Stimulated activated memory B cell treated with anti-CD40 and anti-IgM and Interleukin-4, amounts not matched to agents 10 μg/mL and 1 μg/mL and 100 μg/mL, for 72 hours (primary cell): Measurements from ENCODE around the gene TRMU.

Experiments used
- ATAC-seq: fragments of 150-1000 bp; cut with Tn5 transposase; 2 replicates; pipeline ENCODE4 v1.10.0; 2021
- H3K27ac Mint-ChIP-seq: one replicate; pipeline ENCODE4 v1.8.0; 2022; ENCODE audit warnings: mild to moderate bottlenecking, mixed read lengths
- H3K27me3 Mint-ChIP-seq: one replicate; pipeline ENCODE4 v1.8.0; 2022; ENCODE audit warnings: mixed read lengths
- H3K36me3 Mint-ChIP-seq: one replicate; pipeline ENCODE4 v1.8.0; 2022; ENCODE audit warnings: mixed read lengths
- H3K4me1 Mint-ChIP-seq: one replicate; pipeline ENCODE4 v1.8.0; 2022; ENCODE audit warnings: mixed read lengths
- H3K4me3 Mint-ChIP-seq: one replicate; pipeline ENCODE4 v1.8.0; 2022; ENCODE audit warnings: mild to moderate bottlenecking, moderate library complexity, mixed read lengths
- H3K9me3 Mint-ChIP-seq: one replicate; pipeline ENCODE4 v1.8.0; 2022; ENCODE audit warnings: mixed read lengths

TRMU gene

DNA sequence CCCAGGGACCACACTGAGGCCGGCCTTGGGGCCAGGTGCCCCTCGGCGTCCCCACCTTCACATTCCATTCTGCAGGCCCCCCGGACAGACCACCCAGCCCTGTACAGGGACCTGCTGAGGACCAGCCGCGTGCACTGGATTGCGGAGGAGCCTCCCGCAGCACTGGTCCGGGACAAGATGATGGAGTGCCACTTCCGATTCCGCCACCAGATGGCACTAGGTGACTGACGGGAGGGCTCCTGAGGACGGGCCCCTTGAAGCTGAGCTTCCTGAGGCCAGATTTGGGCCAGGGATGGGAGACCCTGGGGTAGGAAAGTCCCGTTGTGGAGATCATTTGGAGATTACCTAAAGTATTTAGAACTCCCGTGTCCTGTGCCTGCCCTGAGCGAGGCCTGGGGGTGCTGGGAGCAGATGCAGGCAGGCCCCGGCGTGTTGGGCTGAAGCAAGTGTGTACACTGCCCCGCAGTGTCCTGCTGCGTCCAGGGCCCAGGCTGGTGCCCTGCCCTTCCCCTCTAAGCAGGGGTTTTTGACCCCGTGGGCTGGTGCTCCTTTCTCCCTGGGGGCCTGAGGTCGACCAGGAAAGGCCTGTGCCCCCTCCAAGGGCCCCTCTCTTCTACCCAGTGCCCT lies 20.0 kb downstream of the TRMU start:
- H3K9me3 Mint-ChIP-seq, result no peaks in the 10 kb centered on the region

DNA sequence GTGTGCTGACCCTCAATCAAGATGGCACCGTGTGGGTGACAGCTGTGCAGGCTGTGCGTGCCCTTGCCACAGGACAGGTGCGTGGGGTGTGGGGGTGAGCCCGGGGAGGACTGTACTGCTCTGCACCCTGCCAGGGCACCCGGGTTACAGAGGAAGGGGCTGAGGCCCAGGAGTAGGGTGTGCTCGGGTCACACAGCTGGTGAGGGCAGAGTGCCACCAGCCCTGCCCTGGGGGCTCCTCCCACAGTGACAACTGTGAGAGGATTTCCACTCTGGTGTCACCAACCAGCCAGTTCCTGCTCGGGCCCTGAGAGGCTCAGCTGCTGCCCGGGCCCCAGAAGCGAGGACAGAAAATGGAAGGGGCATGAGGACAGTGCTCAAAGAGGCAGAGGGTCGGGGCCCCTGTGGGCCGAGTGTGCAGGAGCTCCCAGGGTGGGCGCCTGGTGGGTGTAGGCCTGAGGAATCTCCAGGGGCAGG lies 20.5 kb downstream of the TRMU start:
- no peak for ATAC-seq
- no peak overlapping the region for H3K4me3 Mint-ChIP-seq

More for the DNA sequence above, 20.0 kb downstream of the TRMU start:
- ATAC-seq, result peak; percentile 60
- no peaks in the 10 kb centered on the region for H3K27me3 Mint-ChIP-seq
- H3K27ac Mint-ChIP-seq, result peak overlapping the region; percentile 53
- peaks cover 24% of the 10 kb centered on the region for H3K4me1 Mint-ChIP-seq
- H3K36me3 Mint-ChIP-seq, result peaks cover 76% of the 10 kb centered on the region
- no peak overlapping the region for H3K4me3 Mint-ChIP-seq

DNA sequence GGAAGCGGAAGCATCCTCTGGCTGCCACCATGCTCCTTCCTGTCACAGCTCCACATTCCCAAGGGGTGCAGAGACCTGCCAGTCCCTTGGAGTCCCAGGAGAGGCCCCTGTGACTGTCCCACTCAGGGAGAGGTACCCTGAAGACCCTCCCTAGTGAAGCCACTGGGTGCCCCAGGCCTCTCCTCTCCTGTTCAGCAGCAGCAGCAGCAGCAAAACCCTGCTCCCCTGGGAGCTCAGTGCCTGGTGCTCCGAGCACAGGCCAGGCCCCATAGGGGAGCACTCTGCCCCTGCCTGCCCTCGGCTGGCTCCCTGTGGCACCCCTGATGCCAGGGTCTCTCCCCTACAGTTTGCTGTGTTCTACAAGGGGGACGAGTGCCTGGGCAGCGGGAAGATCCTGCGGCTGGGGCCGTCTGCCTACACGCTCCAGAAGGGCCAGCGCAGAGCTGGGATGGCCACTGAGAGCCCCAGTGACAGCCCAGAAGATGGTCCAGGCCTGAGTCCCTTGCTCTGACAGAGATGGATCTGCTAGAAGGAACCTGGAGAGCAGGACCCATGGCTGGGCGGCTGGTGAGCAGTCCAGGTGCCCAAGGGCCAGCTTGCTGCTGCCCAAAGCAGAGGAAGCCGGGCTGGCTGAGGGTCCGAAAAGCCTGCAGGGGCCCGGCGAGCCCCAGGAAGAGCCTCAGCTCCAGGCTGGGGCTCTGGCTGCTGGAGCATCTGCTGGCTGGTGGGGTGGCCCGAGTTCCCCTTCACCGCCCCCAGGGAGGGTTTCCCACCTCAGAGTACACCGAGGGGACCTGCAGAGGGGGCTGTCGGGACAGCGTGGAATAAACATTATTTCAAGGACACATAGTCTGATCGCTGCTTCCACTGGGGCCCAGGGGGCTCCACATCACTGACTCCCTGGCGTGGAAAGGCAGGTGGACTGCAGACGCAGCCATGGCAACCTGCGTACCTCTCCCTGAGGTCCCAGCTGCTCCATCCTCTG lies 21.3 kb downstream of the TRMU start:
- H3K4me3 Mint-ChIP-seq, result no peak overlapping the region
- ATAC-seq, result no peak
- H3K4me1 Mint-ChIP-seq, result peaks cover 24% of the 10 kb centered on the region
- H3K27me3 Mint-ChIP-seq, result no peaks in the 10 kb centered on the region
- H3K36me3 Mint-ChIP-seq, result peaks cover 75% of the 10 kb centered on the region
- no peaks in the 10 kb centered on the region for H3K9me3 Mint-ChIP-seq
- no peak overlapping the region for H3K27ac Mint-ChIP-seq

More for the DNA sequence above, 20.5 kb downstream of the TRMU start:
- H3K9me3 Mint-ChIP-seq, result no peaks in the 10 kb centered on the region
- peaks cover 24% of the 10 kb centered on the region for H3K4me1 Mint-ChIP-seq
- H3K36me3 Mint-ChIP-seq, result peaks cover 75% of the 10 kb centered on the region
- peak overlapping the region; percentile 53 for H3K27ac Mint-ChIP-seq
- no peaks in the 10 kb centered on the region for H3K27me3 Mint-ChIP-seq

DNA sequence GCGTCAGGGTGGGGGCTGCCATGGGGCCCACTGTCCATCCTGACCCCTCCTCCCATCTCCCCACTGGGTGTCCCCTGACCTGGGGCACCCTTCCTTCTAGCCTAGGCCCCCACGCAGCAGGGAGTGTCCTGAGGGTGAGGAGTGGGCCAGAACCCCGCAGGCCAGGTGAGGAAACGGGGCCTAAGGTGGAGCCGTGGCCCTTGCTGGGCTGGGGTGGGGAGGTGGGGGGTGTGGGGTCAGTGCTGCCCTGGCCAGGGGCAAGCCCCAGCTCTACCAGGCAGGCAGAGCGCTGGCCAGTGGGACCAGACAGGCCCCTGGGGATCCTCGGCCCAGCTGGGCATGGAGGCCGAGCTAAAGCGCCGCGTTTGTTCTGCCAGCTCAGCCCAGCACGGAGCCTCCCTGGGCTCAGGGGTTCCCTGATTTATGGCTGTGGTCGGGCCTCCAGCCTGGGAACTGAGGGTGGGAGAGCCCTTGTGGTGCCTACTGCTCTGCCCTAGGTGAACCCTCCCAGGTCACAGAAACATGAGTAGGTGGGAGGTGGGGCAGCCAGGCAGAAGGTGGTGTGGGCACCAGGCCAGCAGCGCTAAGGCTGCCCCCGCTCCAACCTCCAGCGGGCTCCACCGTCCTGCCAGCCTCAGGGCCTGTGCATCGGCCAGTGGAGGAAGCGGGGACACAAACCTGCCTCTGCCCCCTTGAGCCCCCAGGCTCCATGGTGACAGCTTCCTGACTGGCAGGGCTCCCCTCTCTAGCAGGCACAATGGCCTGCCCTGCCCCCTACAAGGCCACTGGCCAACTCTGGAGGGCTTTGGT lies 22.4 kb downstream of the TRMU start:
- H3K4me3 Mint-ChIP-seq, result no peak overlapping the region
- no peaks in the 10 kb centered on the region for H3K9me3 Mint-ChIP-seq
- no peaks in the 10 kb centered on the region for H3K27me3 Mint-ChIP-seq
- ATAC-seq, result no peak
- peaks cover 70% of the 10 kb centered on the region for H3K36me3 Mint-ChIP-seq
- peaks cover 27% of the 10 kb centered on the region for H3K4me1 Mint-ChIP-seq
- H3K27ac Mint-ChIP-seq, result peak overlapping the region; percentile 61

DNA sequence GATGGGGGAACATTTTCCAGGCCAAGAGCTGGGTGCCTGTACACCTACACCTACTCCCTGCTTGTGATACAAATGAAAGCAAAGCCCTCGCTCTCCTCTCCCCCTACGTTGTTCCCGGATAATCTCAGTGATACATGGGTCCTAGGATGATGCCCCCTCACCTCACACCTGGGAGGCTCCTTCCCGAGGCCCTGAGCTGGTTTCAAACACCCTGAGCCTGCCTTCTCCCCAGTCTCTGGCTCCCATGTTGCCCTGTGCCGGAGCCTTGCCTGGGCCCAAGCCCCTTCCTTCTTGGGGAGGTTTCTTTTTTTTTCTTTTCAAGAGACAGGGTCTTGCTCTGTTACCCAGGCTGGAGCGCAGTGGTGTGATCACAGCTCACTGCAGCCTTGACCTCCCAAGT lies 23.3 kb downstream of the TRMU start:
- Mint-ChIP-seq H3K27me3 (no peaks in the 10 kb centered on the region), H3K27ac (peak overlapping the region; percentile 61), H3K4me1 (peaks cover 23% of the 10 kb centered on the region), H3K9me3 (no peaks in the 10 kb centered on the region), H3K4me3 (no peak overlapping the region), H3K36me3 (peaks cover 67% of the 10 kb centered on the region)
- no peak for ATAC-seq

DNA sequence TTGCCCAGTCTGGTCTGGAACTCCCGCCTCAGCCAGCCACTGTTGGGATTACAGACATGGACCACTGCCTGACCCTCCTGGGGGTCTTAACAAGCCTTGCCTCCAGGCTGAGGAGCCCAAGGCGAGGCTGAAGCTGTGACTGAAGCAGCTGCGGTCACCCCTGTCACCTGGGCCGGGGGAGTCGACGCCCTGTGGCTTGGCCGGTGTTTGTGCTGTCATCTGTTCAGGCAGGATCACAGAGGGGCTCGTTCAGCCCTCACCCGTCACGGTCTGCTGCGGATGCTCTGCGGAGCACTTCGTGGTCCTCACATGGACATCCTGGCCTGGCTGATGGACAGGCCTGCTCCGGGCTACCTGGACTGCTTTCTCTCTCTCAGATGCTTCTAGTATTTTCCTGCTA lies 23.8 kb downstream of the TRMU start:
- H3K36me3 Mint-ChIP-seq, result peaks cover 64% of the 10 kb centered on the region

DNA sequence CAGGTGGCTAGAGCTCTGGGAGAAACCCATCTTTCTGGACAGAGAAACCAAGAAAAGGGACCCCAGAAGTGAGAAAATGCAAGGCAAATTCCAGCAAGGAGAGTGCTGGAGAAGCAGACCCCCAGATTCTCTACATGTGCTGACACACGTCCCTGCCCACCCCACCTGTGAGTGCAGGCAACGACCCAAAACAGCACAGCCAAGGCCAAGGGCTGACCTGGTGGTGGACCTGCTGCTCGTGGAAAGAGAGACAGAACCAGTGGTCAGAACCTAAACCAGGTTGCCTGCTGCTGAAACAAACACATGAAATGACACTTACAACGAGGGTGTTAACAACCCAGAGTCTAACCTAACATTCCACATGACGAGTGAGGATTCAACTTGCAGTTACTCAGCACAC lies 24.6 kb downstream of the TRMU start:
- Mint-ChIP-seq H3K27me3 (no peaks in the 10 kb centered on the region), H3K4me3 (no peak overlapping the region), H3K36me3 (peaks cover 68% of the 10 kb centered on the region), H3K9me3 (no peaks in the 10 kb centered on the region), H3K4me1 (peaks cover 34% of the 10 kb centered on the region), H3K27ac (no peak overlapping the region)
- ATAC-seq, result no peak

More for the DNA sequence above, 23.8 kb downstream of the TRMU start:
- H3K9me3 Mint-ChIP-seq, result no peaks in the 10 kb centered on the region
- peaks cover 27% of the 10 kb centered on the region for H3K4me1 Mint-ChIP-seq
- no peaks in the 10 kb centered on the region for H3K27me3 Mint-ChIP-seq
- H3K4me3 Mint-ChIP-seq, result no peak overlapping the region
- peak overlapping the region; percentile 61 for H3K27ac Mint-ChIP-seq
- no peak for ATAC-seq

DNA sequence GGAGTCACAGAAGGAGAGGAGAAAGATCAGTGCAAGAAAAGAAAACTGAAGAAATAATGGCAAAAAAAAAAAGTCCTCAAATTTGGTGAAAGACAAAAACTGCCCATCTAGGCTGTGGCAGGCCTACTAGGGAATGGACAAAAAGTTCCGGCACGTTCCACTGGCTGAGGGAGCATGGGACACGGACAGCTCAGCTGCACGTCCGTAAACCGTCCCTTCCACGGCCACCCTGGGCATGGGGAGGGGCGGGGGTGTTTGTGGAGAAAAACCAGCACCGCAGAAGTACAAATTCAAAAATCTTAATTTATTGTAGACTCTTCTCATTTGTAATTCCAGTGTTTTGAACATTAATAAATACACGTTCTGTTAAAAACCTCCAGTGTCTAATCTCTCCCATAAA lies 25.4 kb downstream of the TRMU start:
- no peaks in the 10 kb centered on the region for H3K9me3 Mint-ChIP-seq
- H3K36me3 Mint-ChIP-seq, result peaks cover 60% of the 10 kb centered on the region
- no peaks in the 10 kb centered on the region for H3K27me3 Mint-ChIP-seq
- H3K27ac Mint-ChIP-seq, result no peak overlapping the region
- no peak overlapping the region for H3K4me3 Mint-ChIP-seq
- H3K4me1 Mint-ChIP-seq, result peaks cover 30% of the 10 kb centered on the region
- ATAC-seq, result no peak

DNA sequence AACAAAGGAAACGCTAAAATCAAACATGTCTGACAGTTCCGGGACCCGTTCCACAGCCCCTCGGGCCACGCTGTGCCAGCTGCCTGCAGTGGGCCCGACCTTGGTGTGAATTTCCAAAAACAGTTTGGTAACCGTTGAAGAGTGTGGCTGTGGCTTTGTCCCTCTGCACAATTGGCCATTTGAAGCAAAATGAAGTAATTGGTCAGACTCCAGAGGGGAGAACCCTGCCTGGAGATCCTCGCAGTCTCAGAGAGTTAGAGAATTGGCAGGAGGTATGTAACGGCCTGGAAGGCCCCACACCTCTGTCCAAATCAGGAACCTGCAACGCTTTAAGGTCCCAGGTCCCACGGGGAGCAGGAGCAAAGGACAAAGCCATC lies 26.3 kb downstream of the TRMU start:
- no peak overlapping the region for H3K27ac Mint-ChIP-seq
- peaks cover 30% of the 10 kb centered on the region for H3K4me1 Mint-ChIP-seq
- peaks cover 56% of the 10 kb centered on the region for H3K36me3 Mint-ChIP-seq
- no peak for ATAC-seq
- H3K4me3 Mint-ChIP-seq, result no peak overlapping the region
- H3K9me3 Mint-ChIP-seq, result no peaks in the 10 kb centered on the region
- H3K27me3 Mint-ChIP-seq, result no peaks in the 10 kb centered on the region

DNA sequence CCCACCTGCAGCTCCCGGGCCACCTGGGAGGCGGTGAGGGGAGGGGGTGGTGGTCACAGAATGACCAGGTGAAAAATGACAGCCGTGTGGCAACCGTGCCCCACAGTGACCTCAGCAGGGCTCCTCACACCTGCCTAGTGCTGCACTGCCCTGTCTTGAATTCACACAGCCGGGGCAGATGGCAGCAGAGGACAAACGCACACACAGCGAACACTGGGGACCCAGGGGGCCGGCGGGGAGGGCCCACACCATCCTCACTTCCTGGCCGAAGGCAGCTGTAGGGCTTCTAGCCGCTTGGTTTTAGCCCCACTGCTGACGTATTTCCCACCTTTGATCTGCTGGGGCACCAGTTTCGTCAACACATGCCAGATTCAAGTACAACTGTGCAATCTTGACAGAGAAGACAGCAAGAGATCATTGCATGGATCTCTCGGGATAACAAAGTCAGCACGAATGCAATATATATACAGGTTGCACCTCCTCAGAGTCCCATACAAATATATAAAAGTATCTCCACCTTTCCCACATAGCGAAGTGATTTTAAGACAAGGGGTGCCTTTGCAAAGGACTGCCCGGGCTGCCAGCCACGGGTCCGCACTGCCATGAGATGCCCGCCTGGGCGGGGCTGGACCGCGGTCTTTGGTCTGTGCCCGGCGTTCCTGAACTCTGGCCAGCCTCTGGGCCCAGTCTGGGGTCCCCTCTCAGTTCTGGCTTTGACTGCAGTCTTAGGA lies 26.9 kb downstream of the TRMU start:
- Mint-ChIP-seq H3K27me3 (no peaks in the 10 kb centered on the region), H3K4me1 (peaks cover 35% of the 10 kb centered on the region), H3K9me3 (no peaks in the 10 kb centered on the region), H3K27ac (peak overlapping the region; percentile 46), H3K36me3 (peaks cover 54% of the 10 kb centered on the region), H3K4me3 (no peak overlapping the region)
- peak; percentile 73 for ATAC-seq

DNA sequence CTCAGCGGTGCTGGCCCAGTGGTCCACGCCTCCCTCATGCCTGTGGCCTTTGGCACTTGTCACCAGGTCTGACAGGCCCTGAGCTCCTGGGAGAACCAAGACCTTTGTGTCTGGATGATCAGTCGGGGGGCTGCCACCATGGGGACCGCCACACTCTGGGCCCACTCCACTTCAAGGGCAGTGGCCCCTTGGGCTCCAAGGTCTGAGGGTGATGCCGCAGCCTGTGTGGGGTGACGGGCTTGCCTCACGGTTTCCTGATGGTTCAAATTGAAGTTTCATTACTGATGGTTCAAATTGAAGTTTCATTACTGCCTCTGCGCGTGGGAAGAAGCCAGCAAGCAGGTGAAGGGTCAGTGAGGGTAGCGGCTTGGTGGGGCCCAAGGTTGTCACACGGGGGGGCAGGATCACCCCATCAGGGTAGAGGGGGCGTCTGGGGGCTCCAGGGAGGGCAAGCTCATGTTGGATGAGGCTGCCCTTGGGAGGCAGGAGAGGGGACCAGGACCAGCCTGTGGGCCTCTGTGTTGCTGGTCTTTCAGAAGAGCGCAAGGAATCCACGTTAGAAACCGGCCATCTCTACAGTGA lies 27.5 kb downstream of the TRMU start:
- Mint-ChIP-seq H3K4me3 (no peak overlapping the region), H3K27me3 (no peaks in the 10 kb centered on the region), H3K27ac (peak overlapping the region; percentile 46), H3K9me3 (no peaks in the 10 kb centered on the region), H3K36me3 (peaks cover 50% of the 10 kb centered on the region), H3K4me1 (peaks cover 42% of the 10 kb centered on the region)
- ATAC-seq, result no peak

DNA sequence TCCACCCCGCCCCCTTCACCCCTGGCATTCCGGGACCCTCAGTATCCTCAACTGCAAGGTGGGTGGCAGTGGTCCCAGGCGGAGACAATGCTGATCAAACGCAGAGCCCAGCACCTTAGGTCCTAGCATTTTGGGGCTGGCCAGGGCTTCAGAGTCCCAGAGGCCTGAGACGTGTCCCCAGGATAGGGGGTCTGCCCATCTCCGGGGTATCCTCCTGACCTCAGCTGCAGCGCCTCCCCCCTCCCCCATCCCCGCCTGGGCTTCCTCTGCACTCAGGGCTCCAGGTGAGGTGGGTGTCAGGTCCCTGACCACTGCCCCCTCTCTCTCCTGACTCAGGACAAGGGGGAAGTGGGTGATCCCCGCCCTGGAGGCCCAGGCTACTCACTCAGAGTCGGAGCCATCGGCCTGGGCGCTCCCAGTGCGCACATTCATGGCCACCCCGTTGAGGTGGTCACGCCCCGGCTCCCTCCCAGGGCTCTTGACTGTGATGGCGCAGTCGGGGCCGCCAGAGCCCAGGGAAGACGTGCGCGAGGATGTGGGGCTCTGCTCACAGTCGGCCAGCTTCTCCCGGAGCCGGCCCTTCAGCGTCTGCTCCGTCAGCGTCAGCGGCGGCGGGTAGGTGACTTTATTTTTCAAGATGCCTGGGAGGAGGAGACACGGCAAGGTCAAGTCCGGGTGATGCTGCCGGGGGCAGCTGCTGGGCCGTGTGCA lies 28.3 kb downstream of the TRMU start:
- no peak for ATAC-seq
- Mint-ChIP-seq H3K4me3 (no peak overlapping the region), H3K27ac (peak overlapping the region; percentile 46), H3K36me3 (peaks cover 48% of the 10 kb centered on the region), H3K27me3 (no peaks in the 10 kb centered on the region), H3K4me1 (peaks cover 49% of the 10 kb centered on the region), H3K9me3 (no peaks in the 10 kb centered on the region)

DNA sequence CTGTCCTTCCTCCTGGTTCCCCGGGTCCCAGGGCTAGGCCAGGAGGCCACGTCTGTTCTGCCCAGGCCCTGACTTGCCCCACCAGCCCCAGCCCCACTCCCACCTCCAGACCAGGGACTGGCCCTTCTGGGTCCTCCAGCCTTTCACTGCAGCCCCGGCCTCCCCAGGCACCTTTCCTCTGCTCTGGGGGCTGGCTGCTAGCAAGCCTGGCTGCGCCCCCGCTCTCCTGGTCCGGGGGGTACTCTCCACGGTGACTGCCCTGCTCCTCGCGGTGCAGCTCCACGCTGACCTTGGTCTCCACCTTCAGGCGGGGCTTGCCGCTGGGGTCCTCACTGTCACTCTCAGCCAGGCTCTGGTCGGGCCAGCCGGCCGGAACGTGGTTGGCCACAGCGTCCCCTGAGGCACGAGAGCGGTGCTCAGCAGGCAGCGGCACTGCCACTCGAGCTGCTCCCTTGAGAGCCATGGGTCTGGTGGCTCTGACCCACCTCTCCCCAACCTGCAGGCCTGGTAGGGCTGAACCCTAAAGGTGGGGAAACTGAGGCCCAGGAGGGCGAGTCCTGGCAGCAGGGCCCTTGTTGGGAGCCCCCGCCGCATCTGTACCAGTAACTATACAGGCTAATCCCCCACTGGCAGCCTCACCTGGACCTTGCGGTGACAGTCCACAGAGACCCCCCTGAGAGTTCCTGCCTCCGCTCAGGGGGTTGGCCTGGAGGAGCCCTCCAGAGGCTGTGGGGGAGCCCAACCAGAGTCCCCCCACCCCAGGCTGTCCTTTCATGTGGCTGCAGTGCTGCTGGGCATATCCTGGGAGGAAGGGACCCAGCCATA lies 29.0 kb downstream of the TRMU start:
- peak overlapping the region; percentile 31 for H3K4me3 Mint-ChIP-seq

More for the DNA sequence above, 29.0 kb downstream of the TRMU start:
- Mint-ChIP-seq H3K4me1 (peaks cover 51% of the 10 kb centered on the region), H3K27ac (peak overlapping the region; percentile 30), H3K36me3 (peaks cover 47% of the 10 kb centered on the region), H3K9me3 (no peaks in the 10 kb centered on the region), H3K27me3 (no peaks in the 10 kb centered on the region)
- ATAC-seq, result peak; percentile 73
